ENCODE results near the gene NR3C1.

- TF ChIP-seq ZNF70 (CRISPR knock-in tag; IDR thresholded peaks at IDR 0.05) (no peak), PPARA (CRISPR knock-in tag; IDR thresholded peaks at IDR 0.05; ENCODE audit: borderline replicate concordance) (no peak), TOX (CRISPR knock-in tag; IDR thresholded peaks at IDR 0.05; ENCODE audit: borderline replicate concordance) (no peak), ISL1 (CRISPR knock-in tag; IDR thresholded peaks at IDR 0.05) (no peak), CSDC2 (CRISPR knock-in tag; IDR thresholded peaks at IDR 0.05) (no peak), BACH2 (CRISPR knock-in tag; IDR thresholded peaks at IDR 0.05; ENCODE audit: borderline replicate concordance) (no peak), CREB5 (CRISPR knock-in tag; IDR thresholded peaks at IDR 0.05; ENCODE audit: low read depth) (no peak), ZNF8 (CRISPR knock-in tag; IDR thresholded peaks at IDR 0.05) (no peak), ZFP3 (CRISPR knock-in tag; IDR thresholded peaks at IDR 0.05) (no peak)
- TF ChIP-seq, protein P1, sequence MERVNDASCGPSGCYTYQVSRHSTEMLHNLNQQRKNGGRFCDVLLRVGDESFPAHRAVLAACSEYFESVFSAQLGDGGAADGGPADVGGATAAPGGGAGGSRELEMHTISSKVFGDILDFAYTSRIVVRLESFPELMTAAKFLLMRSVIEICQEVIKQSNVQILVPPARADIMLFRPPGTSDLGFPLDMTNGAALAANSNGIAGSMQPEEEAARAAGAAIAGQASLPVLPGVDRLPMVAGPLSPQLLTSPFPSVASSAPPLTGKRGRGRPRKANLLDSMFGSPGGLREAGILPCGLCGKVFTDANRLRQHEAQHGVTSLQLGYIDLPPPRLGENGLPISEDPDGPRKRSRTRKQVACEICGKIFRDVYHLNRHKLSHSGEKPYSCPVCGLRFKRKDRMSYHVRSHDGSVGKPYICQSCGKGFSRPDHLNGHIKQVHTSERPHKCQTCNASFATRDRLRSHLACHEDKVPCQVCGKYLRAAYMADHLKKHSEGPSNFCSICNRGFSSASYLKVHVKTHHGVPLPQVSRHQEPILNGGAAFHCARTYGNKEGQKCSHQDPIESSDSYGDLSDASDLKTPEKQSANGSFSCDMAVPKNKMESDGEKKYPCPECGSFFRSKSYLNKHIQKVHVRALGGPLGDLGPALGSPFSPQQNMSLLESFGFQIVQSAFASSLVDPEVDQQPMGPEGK (CRISPR knock-in tag; IDR thresholded peaks at IDR 0.05; ENCODE audit: borderline replicate concordance) = no peak
- TF ChIP-seq, protein P2, sequence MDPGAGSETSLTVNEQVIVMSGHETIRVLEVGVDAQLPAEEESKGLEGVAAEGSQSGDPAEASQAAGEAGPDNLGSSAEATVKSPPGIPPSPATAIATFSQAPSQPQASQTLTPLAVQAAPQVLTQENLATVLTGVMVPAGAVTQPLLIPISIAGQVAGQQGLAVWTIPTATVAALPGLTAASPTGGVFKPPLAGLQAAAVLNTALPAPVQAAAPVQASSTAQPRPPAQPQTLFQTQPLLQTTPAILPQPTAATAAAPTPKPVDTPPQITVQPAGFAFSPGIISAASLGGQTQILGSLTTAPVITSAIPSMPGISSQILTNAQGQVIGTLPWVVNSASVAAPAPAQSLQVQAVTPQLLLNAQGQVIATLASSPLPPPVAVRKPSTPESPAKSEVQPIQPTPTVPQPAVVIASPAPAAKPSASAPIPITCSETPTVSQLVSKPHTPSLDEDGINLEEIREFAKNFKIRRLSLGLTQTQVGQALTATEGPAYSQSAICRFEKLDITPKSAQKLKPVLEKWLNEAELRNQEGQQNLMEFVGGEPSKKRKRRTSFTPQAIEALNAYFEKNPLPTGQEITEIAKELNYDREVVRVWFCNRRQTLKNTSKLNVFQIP (CRISPR knock-in tag; IDR thresholded peaks at IDR 0.05; ENCODE audit: borderline replicate concordance, low read depth) = no peak
These were observed 53.1 kb downstream of the NR3C1 start for GRCh38 chr5:143350341-143350740.

Measured in SK-N-SH treated with all-trans-retinoic acid at 6 μM for 48 hours (cell line).